H9 (cell line): ENCODE measurements around the gene ATXN7L3B. TPM values are rescaled to one million over a fixed set of nuclear protein-coding genes. Genes with fewer than 3 reads are reported as not detected.

ENCODE experiments used
- DNase-seq: peaks from one replicate; pipeline ENCODE4 v3.0.0-alpha.2; 2017
- H2AFZ ChIP-seq: one replicate; pipeline ENCODE4 v1.6.1; 2013; ENCODE audit warnings: mild to moderate bottlenecking, low read length, control low read depth, moderate library complexity
- H2AK5ac ChIP-seq: 2 replicates; pipeline ENCODE4 v1.6.1; 2013; ENCODE audit warnings: low read length, control low read depth, mixed read lengths; ENCODE audit not compliant: insufficient read length
- H2BK120ac ChIP-seq: one replicate; pipeline ENCODE4 v1.6.1; 2013; ENCODE audit warnings: low read depth, mild to moderate bottlenecking, low read length, control low read depth, inconsistent platforms; ENCODE audit not compliant: poor library complexity, severe bottlenecking
- H2BK12ac ChIP-seq: 2 replicates; pipeline ENCODE4 v1.6.1; 2013; ENCODE audit warnings: low read length, control low read depth, mixed read lengths, low read depth; ENCODE audit not compliant: insufficient read length
- H2BK15ac ChIP-seq: 2 replicates; pipeline ENCODE4 v1.6.1; 2013; ENCODE audit warnings: low read depth, low read length, control low read depth
- H2BK20ac ChIP-seq: one replicate; pipeline ENCODE4 v1.6.1; 2013; ENCODE audit warnings: low read depth, mild to moderate bottlenecking, low read length, control low read depth, inconsistent platforms; ENCODE audit not compliant: poor library complexity, severe bottlenecking
- H2BK5ac ChIP-seq: 2 replicates; pipeline ENCODE4 v1.6.1; 2013; ENCODE audit warnings: low read length, control low read depth, mixed read lengths; ENCODE audit not compliant: insufficient read length
- H3K14ac ChIP-seq: 2 replicates; pipeline ENCODE4 v1.6.1; 2013; ENCODE audit warnings: low read length, control low read depth; ENCODE audit not compliant: insufficient read depth
- H3K18ac ChIP-seq: 2 replicates; pipeline ENCODE4 v1.6.1; 2013; ENCODE audit warnings: low read depth, mild to moderate bottlenecking, mixed read lengths, low read length, control low read depth; ENCODE audit not compliant: insufficient read length
- H3K23ac ChIP-seq: 2 replicates; pipeline ENCODE4 v1.6.1; 2013; ENCODE audit warnings: low read length, control low read depth, mixed read lengths, low read depth; ENCODE audit not compliant: insufficient read length
- H3K23me2 ChIP-seq: 2 replicates; pipeline ENCODE4 v1.6.1; 2013; ENCODE audit warnings: low read depth, mild to moderate bottlenecking, mixed read lengths, low read length, control low read depth; ENCODE audit not compliant: insufficient read length, poor library complexity, severe bottlenecking
- H3K27ac ChIP-seq: 2 replicates; pipeline ENCODE4 v1.5.1; 2013; ENCODE audit warnings: low read length, control low read depth, mixed read lengths, low read depth; ENCODE audit not compliant: insufficient read length
- H3K27me3 ChIP-seq: 2 replicates; pipeline ENCODE4 v1.6.1; 2013; ENCODE audit warnings: low read length, control low read depth, inconsistent platforms; ENCODE audit not compliant: insufficient read depth
- H3K4ac ChIP-seq: 2 replicates; pipeline ENCODE4 v1.6.1; 2013; ENCODE audit warnings: low read depth, mild to moderate bottlenecking, control low read depth, inconsistent platforms, low read length, moderate library complexity
- H3K4me1 ChIP-seq: 2 replicates; pipeline ENCODE4 v1.6.1; 2013; ENCODE audit warnings: low read length, control low read depth, inconsistent platforms; ENCODE audit not compliant: insufficient read depth
- H3K4me2 ChIP-seq: 2 replicates; pipeline ENCODE4 v1.6.1; 2013; ENCODE audit warnings: low read length, control low read depth, mixed read lengths; ENCODE audit not compliant: insufficient read length, insufficient read depth
- H3K56ac ChIP-seq: 2 replicates; pipeline ENCODE4 v1.6.1; 2013; ENCODE audit warnings: low read depth, mild to moderate bottlenecking, mixed read lengths, low read length, control low read depth; ENCODE audit not compliant: insufficient read length
- H3K79me1 ChIP-seq: 2 replicates; pipeline ENCODE4 v1.6.1; 2013; ENCODE audit warnings: low read depth, mild to moderate bottlenecking, moderate library complexity, low read length, control low read depth, inconsistent platforms; ENCODE audit not compliant: insufficient read depth, poor library complexity, severe bottlenecking
- H3K79me2 ChIP-seq: 2 replicates; pipeline ENCODE4 v1.6.1; 2013; ENCODE audit warnings: low read length, control low read depth, inconsistent platforms; ENCODE audit not compliant: insufficient read depth
- H3K9ac ChIP-seq: 2 replicates; pipeline ENCODE4 v1.6.1; 2013; ENCODE audit warnings: low read length, control low read depth, mixed read lengths; ENCODE audit not compliant: insufficient read length; ENCODE audit errors: extremely low read depth
- H3K9me3 ChIP-seq: one replicate; pipeline ENCODE4 v1.6.1; 2013; ENCODE audit warnings: low read depth, low read length, inconsistent platforms; ENCODE audit not compliant: control insufficient read depth
- H3T11ph ChIP-seq: one replicate; pipeline ENCODE4 v1.6.1; 2013; ENCODE audit warnings: mild to moderate bottlenecking, low read length, control low read depth, inconsistent platforms
- H4K20me1 ChIP-seq: one replicate; pipeline ENCODE4 v1.6.1; 2013; ENCODE audit not compliant: control insufficient read depth, insufficient read length, insufficient read depth
- H4K5ac ChIP-seq: 2 replicates; pipeline ENCODE4 v1.6.1; 2013; ENCODE audit warnings: low read depth, mild to moderate bottlenecking, mixed read lengths, low read length, control low read depth; ENCODE audit not compliant: insufficient read length
- H4K8ac ChIP-seq: replicated peaks from 2 replicates; pipeline ENCODE4 v1.6.1; 2013; ENCODE audit warnings: low read length, control low read depth, mixed read lengths, low read depth; ENCODE audit not compliant: insufficient read length
- H4K91ac ChIP-seq: 2 replicates; pipeline ENCODE4 v1.6.1; 2013; ENCODE audit warnings: low read depth, mild to moderate bottlenecking, moderate library complexity, mixed read lengths, low read length, control low read depth; ENCODE audit not compliant: insufficient read length
- H3K27ac Mint-ChIP-seq, 3 experiments: 2 replicates in 2 of 3; 3 replicates in 1 of 3; pipeline ENCODE4 v1.8.0; 2020 to 2021; ENCODE audit warnings: mixed read lengths in 3 of 3, mild to moderate bottlenecking in 1 of 3, moderate library complexity in 1 of 3
- H3K27me3 Mint-ChIP-seq: 2 replicates; pipeline ENCODE4 v1.8.0; 2021; ENCODE audit warnings: low read depth, mild to moderate bottlenecking, moderate library complexity, mixed read lengths
- H3K36me3 Mint-ChIP-seq, 3 experiments: 2 replicates in 2 of 3; 3 replicates in 1 of 3; pipeline ENCODE4 v1.8.0; 2020 to 2021; ENCODE audit warnings: low read depth in 3 of 3, mixed read lengths in 3 of 3; ENCODE audit not compliant: insufficient read depth in 1 of 3
- H3K4me1 Mint-ChIP-seq, 2 experiments: 2 replicates each; pipeline ENCODE4 v1.8.0; 2020; ENCODE audit warnings: mixed read lengths in 2 of 2
- H3K4me3 Mint-ChIP-seq, 2 experiments: 2 replicates in 1 of 2; 3 replicates in 1 of 2; pipeline ENCODE4 v1.8.0; 2020 to 2021; ENCODE audit warnings: mild to moderate bottlenecking in 2 of 2, mixed read lengths in 2 of 2, moderate library complexity in 1 of 2
- H3K9me3 Mint-ChIP-seq, 2 experiments: 2 replicates in 1 of 2; 3 replicates in 1 of 2; pipeline ENCODE4 v1.8.0; 2020; ENCODE audit warnings: mild to moderate bottlenecking in 2 of 2, mixed read lengths in 2 of 2, moderate library complexity in 1 of 2
- WGBS: extraction: QIAGEN DNeasy Blood & Tissue Kit; methylation state at CpG from one replicate; pipeline ENCODE4 v1.1.7; 2013; ENCODE audit warnings: missing lambda C conversion rate, low lambda C conversion rate, mixed read lengths; ENCODE audit not compliant: insufficient read length; ENCODE audit errors: extremely low coverage; 5-methylcytosine and 5-hydroxymethylcytosine counted together
- total RNA-seq: library from RNA; stranded (reverse); gene quantifications from 2 replicates; pipeline ENCODE4 v1.2.1, GENCODE V29; 2021
- TF ChIP-seq, protein P1 (sequence below): fragments of 200-600 bp; sonication (generic); conservative IDR thresholded peaks from 3 replicates; pipeline ENCODE4 v1.8.0; 2021; ENCODE audit warnings: antibody characterized with exemption, mild to moderate bottlenecking

ATXN7L3B gene
- total RNA-seq, 1 experiment from 2014 or later: 35.3 TPM

DNA sequence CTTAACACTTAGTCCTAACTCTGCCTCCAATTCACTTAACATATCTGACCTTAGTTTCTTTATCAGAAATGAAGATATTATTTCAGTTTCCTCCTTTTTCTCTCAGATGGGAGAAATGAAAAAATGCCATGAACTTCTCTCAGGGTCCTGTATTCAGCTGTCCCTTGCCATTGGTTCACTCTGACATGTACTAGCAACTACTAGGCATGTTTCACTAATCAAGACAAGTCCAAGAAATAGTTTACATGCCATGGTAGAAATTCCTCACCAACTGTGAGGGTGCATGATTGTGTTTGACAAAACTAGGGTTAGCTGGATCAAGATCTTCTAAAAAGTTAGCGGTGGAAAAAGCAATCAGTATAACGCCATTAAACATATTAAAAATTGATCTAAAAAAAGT, 7.0 kb upstream of the ATXN7L3B start:
- no peak overlapping the region for H2AFZ ChIP-seq
- H2BK12ac ChIP-seq: no peak overlapping the region
- H3K56ac ChIP-seq: no peak overlapping the region
- H3K27me3 Mint-ChIP-seq: no peaks in the 10 kb centered on the region
- no CpG with 5 or more reads among the region's 2 CpGs for WGBS
- TF ChIP-seq, protein P1, sequence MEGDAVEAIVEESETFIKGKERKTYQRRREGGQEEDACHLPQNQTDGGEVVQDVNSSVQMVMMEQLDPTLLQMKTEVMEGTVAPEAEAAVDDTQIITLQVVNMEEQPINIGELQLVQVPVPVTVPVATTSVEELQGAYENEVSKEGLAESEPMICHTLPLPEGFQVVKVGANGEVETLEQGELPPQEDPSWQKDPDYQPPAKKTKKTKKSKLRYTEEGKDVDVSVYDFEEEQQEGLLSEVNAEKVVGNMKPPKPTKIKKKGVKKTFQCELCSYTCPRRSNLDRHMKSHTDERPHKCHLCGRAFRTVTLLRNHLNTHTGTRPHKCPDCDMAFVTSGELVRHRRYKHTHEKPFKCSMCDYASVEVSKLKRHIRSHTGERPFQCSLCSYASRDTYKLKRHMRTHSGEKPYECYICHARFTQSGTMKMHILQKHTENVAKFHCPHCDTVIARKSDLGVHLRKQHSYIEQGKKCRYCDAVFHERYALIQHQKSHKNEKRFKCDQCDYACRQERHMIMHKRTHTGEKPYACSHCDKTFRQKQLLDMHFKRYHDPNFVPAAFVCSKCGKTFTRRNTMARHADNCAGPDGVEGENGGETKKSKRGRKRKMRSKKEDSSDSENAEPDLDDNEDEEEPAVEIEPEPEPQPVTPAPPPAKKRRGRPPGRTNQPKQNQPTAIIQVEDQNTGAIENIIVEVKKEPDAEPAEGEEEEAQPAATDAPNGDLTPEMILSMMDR: no peak
- no peaks in the 10 kb centered on the region for H3K4me1 ChIP-seq
- H3K9me3 Mint-ChIP-seq: no peaks in the 10 kb centered on the region
- H3K27ac ChIP-seq: no peak overlapping the region
- H3K4me1 Mint-ChIP-seq: no peaks in the 10 kb centered on the region
- H4K20me1 ChIP-seq: no peaks in the 10 kb centered on the region
- H3T11ph ChIP-seq: no peak overlapping the region
- no peak overlapping the region for H2BK5ac ChIP-seq
- H3K4me3 Mint-ChIP-seq: no peak overlapping the region
- no peak overlapping the region for H4K91ac ChIP-seq
- H3K79me1 ChIP-seq: no peaks in the 10 kb centered on the region
- H3K36me3 Mint-ChIP-seq: no peaks in the 10 kb centered on the region
- H3K23me2 ChIP-seq: no peaks in the 10 kb centered on the region
- no peak overlapping the region for H2AK5ac ChIP-seq
- H4K8ac ChIP-seq: no peak overlapping the region
- no peak overlapping the region for H4K5ac ChIP-seq
- H2BK20ac ChIP-seq: no peak overlapping the region
- no peak for DNase-seq
- no peak overlapping the region for H3K9ac ChIP-seq
- no peak overlapping the region for H3K4ac ChIP-seq
- H3K27me3 ChIP-seq: no peaks in the 10 kb centered on the region
- H2BK15ac ChIP-seq: no peak overlapping the region
- no peaks in the 10 kb centered on the region for H3K9me3 ChIP-seq
- H2BK120ac ChIP-seq: no peak overlapping the region
- H3K79me2 ChIP-seq: no peaks in the 10 kb centered on the region
- no peak overlapping the region for H3K4me2 ChIP-seq
- H3K23ac ChIP-seq: no peak overlapping the region
- H3K18ac ChIP-seq: no peak overlapping the region
- H3K14ac ChIP-seq: no peak overlapping the region
- no peak overlapping the region for H3K27ac Mint-ChIP-seq
